Osteoblast (primary cell): ENCODE results near the gene CIC. TPM values are rescaled to one million over a fixed set of nuclear protein-coding genes. Genes with fewer than 3 reads are reported as not detected.

Experiments used
- DNase-seq: peaks from one replicate; pipeline ENCODE4 v3.0.0; 2011; ENCODE audit warnings: low spot score, mixed read lengths; ENCODE audit not compliant: insufficient read length; ENCODE audit errors: missing footprints
- H2AFZ ChIP-seq: 2 replicates; pipeline ENCODE4 v1.6.0; 2011; ENCODE audit warnings: mild to moderate bottlenecking, low read length
- H3K27ac ChIP-seq: 2 replicates; pipeline ENCODE4 v1.5.1; 2011; ENCODE audit warnings: mild to moderate bottlenecking, low read depth, low read length, moderate library complexity
- H3K27me3 ChIP-seq: 2 replicates; pipeline ENCODE4 v1.6.0; 2012; ENCODE audit warnings: mild to moderate bottlenecking, control low read depth, inconsistent platforms, low read length, moderate library complexity; ENCODE audit not compliant: insufficient read depth
- H3K36me3 ChIP-seq: 2 replicates; pipeline ENCODE4 v1.5.1; 2011; ENCODE audit warnings: mild to moderate bottlenecking, low read length, control low read depth, moderate library complexity; ENCODE audit not compliant: insufficient read depth
- H3K4me1 ChIP-seq: 2 replicates; pipeline ENCODE4 v1.5.1; 2011; ENCODE audit warnings: mild to moderate bottlenecking, low read length, control low read depth, moderate library complexity; ENCODE audit not compliant: insufficient read depth
- H3K4me2 ChIP-seq: 2 replicates; pipeline ENCODE4 v1.6.0; 2011; ENCODE audit warnings: mild to moderate bottlenecking, low read length; ENCODE audit not compliant: insufficient read depth
- H3K4me3 ChIP-seq: fragments of 200-600 bp; sonication (generic); 3 replicates; pipeline ENCODE4 v1.5.1; 2012; ENCODE audit warnings: mild to moderate bottlenecking, low read length, inconsistent platforms; ENCODE audit not compliant: insufficient read depth
- H3K79me2 ChIP-seq: 2 replicates; pipeline ENCODE4 v1.6.0; 2012; ENCODE audit warnings: mild to moderate bottlenecking, low read length, control low read depth, inconsistent platforms; ENCODE audit not compliant: insufficient read depth
- H3K9me3 ChIP-seq: 2 replicates; pipeline ENCODE4 v1.5.1; 2011; ENCODE audit warnings: low read depth, low read length, control low read depth
- H4K20me1 ChIP-seq: 2 replicates; pipeline ENCODE4 v1.6.0; 2012; ENCODE audit warnings: mild to moderate bottlenecking, low read length, control low read depth; ENCODE audit not compliant: insufficient read depth
- total RNA-seq: library from RNA; depleted of rRNA; stranded (reverse); fragments of >200 nt; gene quantifications from 2 replicates; pipeline ENCODE4 v1.2.3, GENCODE V29; 2012
- TF ChIP-seq, protein P1 (sequence below): IDR thresholded peaks from 2 replicates; pipeline ENCODE4 v1.5.1; 2011; ENCODE audit warnings: mild to moderate bottlenecking, low read depth, low read length, moderate library complexity; ENCODE audit errors: extremely low read depth

Gene CIC
- total RNA-seq, 1 donor: 39.1 TPM

DNA sequence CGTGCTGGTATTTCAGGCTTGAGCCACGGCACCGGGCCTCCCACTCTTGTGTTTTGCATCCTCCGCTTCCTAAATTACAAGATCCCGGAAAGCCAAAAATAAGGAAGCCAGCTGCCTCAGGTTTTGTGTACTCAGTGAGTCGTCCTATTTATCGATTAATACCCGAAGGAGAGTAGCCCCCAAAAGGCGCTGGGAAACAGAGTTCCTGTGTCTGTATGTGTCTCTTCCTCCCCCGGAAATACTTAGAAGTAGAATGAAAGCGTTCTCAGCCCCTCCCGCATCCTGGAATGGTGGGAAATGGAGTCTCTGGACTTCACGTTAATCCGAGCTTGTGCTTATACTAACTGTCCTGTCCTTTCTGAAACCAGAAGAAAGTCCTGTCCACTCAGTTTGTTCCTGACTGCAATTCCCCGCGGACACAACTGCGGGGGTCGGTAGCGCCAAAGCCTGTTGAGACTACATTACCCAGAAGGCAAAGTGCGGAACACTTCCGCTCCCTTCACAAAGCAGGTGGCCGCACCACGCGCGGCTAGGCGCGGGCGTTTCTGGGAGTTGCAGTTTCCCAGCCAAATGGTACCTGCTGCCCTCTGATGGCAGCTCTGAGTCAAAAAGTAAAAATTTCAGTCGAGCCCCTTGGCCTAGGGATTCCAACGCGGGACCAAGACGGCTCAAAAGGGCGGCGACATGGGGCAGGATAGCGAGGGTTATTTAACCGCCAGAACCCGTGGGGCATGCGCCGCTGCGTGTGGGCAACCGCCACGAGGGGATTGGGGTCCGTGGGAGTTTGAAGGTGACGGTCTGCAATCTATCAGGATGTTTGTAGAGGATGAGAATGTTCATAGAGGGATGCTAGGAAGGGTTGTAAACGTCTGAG, 24.5 kb upstream of the CIC start:
- Histone ChIP-seq H3K27me3 (no peaks in the 10 kb centered on the region), H3K9me3 (no peaks in the 10 kb centered on the region), H3K4me2 (peak overlapping the region; percentile 91), H3K27ac (peak overlapping the region; percentile 70), H2AFZ (peak overlapping the region; percentile 58), H3K4me3 (peak overlapping the region; percentile 79), H4K20me1 (peaks cover 21% of the 10 kb centered on the region), H3K4me1 (peaks cover 42% of the 10 kb centered on the region), H3K36me3 (peaks cover 16% of the 10 kb centered on the region), H3K79me2 (peaks cover 50% of the 10 kb centered on the region)
- TF ChIP-seq, protein P1, sequence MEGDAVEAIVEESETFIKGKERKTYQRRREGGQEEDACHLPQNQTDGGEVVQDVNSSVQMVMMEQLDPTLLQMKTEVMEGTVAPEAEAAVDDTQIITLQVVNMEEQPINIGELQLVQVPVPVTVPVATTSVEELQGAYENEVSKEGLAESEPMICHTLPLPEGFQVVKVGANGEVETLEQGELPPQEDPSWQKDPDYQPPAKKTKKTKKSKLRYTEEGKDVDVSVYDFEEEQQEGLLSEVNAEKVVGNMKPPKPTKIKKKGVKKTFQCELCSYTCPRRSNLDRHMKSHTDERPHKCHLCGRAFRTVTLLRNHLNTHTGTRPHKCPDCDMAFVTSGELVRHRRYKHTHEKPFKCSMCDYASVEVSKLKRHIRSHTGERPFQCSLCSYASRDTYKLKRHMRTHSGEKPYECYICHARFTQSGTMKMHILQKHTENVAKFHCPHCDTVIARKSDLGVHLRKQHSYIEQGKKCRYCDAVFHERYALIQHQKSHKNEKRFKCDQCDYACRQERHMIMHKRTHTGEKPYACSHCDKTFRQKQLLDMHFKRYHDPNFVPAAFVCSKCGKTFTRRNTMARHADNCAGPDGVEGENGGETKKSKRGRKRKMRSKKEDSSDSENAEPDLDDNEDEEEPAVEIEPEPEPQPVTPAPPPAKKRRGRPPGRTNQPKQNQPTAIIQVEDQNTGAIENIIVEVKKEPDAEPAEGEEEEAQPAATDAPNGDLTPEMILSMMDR: peak; percentile 62
- peak; percentile 96 for DNase-seq

DNA sequence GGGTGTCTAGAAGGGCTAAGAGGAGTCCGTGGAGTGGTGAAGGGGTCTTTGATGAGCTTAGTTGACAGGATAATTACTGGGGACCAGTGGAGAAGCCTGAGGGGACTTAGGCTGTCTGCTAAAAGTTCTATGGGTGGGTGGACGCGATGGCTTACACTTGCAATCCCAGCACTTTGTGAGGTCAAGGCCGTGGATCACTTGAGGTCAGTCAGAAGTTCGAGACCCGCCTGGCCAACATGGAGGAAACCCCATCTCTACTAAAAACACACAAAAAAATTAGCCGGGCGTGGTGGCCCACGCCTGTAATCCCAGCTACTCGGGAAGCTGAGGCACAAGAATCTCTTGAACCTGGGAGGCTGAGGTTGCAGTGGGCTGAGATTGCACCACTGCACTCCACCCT, 23.8 kb upstream of the CIC start:
- peak overlapping the region; percentile 79 for H3K4me3 ChIP-seq
- H2AFZ ChIP-seq: peak overlapping the region; percentile 52

DNA sequence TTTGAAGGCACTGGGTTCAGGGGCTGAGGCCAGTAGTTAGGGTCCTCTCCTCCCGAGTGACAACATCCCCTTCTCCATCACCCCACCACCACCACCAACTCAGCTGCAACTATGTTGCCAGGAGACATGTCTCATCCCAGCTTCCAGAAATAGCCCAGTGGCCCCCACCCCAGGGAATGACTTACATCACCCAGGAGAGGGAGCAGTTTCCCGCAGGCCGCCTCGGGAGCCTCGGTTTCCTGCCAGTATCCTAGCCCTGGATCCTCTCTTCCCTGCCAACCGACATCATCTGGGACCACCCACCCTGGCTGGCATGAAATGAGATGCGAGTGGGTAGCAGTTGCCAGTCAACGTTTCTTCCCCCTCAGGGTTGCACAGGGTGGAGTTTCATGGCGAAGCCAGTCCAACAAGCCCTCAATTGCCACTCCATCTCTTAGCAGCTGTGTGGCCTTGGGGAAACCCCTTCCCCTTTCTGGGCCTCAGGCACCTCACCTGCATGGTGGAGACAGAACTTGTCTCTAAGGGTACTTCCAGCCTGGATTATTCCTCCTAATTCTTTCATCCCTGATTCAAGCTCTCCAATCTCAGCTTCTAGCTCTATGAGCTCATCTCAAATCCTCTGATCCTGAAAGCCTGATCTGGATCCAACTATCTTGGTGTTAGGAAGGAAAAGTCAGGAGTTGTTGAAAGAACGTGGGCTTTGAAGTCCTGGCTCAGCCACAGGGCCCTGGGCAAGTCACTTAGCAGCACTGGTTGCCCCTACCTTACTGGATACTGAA, 22.7 kb upstream of the CIC start:
- TF ChIP-seq, protein P1: peak; percentile 89
- DNase-seq: peak; percentile 99
- Histone ChIP-seq H3K4me1 (peaks cover 47% of the 10 kb centered on the region), H3K4me3 (no peak overlapping the region), H4K20me1 (peaks cover 23% of the 10 kb centered on the region), H2AFZ (no peak overlapping the region), H3K4me2 (peak overlapping the region; percentile 18), H3K36me3 (peaks cover 19% of the 10 kb centered on the region), H3K79me2 (peaks cover 50% of the 10 kb centered on the region), H3K27ac (peak overlapping the region; percentile 81), H3K27me3 (no peaks in the 10 kb centered on the region), H3K9me3 (no peaks in the 10 kb centered on the region)

More for the DNA sequence above, 23.8 kb upstream of the CIC start:
- Histone ChIP-seq H3K27me3 (no peaks in the 10 kb centered on the region), H3K79me2 (peaks cover 50% of the 10 kb centered on the region), H3K4me2 (peak overlapping the region; percentile 91), H3K27ac (peak overlapping the region; percentile 81), H3K36me3 (peaks cover 16% of the 10 kb centered on the region), H3K9me3 (no peaks in the 10 kb centered on the region), H3K4me1 (peaks cover 46% of the 10 kb centered on the region), H4K20me1 (peaks cover 22% of the 10 kb centered on the region)
- DNase-seq: no peak
- TF ChIP-seq, protein P1: no peak
